Measurements from ENCODE around the gene EPN1.

DNA sequence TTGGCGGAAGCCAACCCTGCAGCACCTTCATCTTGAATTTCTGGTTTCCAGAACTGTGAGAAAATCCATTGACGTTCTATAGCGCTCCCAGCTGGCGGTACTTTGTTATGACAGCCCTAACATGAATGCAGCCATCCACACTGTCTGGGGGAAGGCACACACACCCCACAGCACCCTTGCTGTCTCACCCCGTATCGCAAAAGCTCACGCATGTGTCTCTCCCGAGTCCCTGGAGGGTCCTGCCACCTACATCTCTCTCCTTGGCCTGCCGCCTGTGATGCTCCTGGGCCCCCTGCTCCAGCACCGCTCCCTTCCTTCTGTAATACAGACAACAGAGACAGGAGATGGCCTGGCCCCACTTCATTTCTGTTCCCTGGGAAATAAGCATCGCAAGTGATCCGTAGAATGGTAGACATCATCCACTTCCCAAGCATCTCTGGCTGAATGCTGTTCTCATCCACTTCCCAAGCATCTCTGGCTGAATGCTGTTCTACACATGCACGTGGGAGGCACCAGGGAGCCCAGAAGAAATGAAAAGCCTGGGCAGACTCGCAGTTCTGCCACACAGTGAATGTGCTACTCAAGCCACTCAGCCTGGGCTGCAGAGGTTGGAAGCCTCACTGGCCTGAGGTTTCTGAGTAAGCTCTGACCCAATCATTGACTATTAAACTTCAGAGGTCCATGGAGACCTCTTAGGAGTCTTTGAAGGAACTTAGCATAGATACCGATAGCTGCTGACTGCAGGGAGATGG lies 29.6 kb downstream of the EPN1 start:
- TF ChIP-seq POLR2AphosphoS5 (IDR thresholded peaks at IDR 0.05; ENCODE audit: low read depth, low read length) = no peak
- no peak for TF ChIP-seq POLR2A (IDR thresholded peaks at IDR 0.05; ENCODE audit: low read depth, low read length)
